Measurements from ENCODE around the gene MORC2. TPM values are rescaled to one million over a fixed set of nuclear protein-coding genes. Genes with fewer than 3 reads are reported as not detected.

MORC2 gene
- total and polyA plus RNA-seq, 2 of the 13 experiments (the other 11 are each of a cell fraction or from before 2014, with no cell fraction given) = 11.9 to 18.3 TPM

DNA sequence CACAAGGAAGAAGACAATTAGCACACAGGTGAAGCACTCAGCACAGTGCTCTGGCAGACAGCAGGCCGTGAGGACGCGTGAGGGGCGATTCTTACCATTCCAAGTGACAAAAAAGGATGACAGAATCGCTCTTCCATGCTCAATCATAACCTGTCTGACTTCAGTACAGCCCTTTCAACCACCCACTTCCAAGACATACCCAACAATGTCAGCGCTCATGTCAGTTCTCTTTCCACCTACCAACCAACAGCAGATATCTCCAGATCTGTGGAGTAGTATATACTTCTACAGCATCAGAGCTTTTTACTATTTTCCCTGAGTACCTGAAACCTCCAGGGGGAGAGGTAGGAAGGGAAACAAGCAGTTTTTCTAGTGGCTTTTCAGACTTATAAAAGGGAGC lies 40.2 kb downstream of the MORC2 start (continued):
- TF ChIP-seq ZNF513 (CRISPR knock-in tag; conservative IDR thresholded peaks at IDR 0.05) (no peak), ZNF441 (CRISPR knock-in tag; IDR thresholded peaks at IDR 0.05; ENCODE audit: borderline replicate concordance) (no peak), ZNF468 (CRISPR knock-in tag; IDR thresholded peaks at IDR 0.05) (no peak), TRAFD1 (CRISPR knock-in tag; IDR thresholded peaks at IDR 0.05; ENCODE audit: borderline replicate concordance) (no peak), TBP (CRISPR knock-in tag; IDR thresholded peaks at IDR 0.05) (no peak), ETS1 (CRISPR knock-in tag; IDR thresholded peaks at IDR 0.05) (no peak), TBX2 (CRISPR knock-in tag; IDR thresholded peaks at IDR 0.05; ENCODE audit: borderline replicate concordance) (no peak)

GRCh38 chr22:30927806-30928205 lies 40.8 kb downstream of the MORC2 start:
- Histone ChIP-seq H3K9ac (ENCODE audit: insufficient read depth, low read depth, low read length) (no peak overlapping the region), H3K4me3 (replicated peaks in 1 of 3; ENCODE audit: insufficient read depth in 1 of 3, low read depth in 2 of 3, low read length in 3 of 3) (no peak overlapping the region), H3K27me3 (ENCODE audit: control insufficient read depth in 1 of 2, insufficient read depth in 2 of 2, low read length in 2 of 2) (no peaks in the 10 kb centered on the region), H3K4me1 (ENCODE audit: insufficient read depth, low read length) (no peaks in the 10 kb centered on the region), H3K27ac (ENCODE audit: extremely low read length, insufficient read depth, low read length) (no peak overlapping the region), H3K4me2 (ENCODE audit: low read depth, low read length) (no peak overlapping the region), H3K9me3 (ENCODE audit: low read length) (no peaks in the 10 kb centered on the region), H4K20me1 (ENCODE audit: insufficient read depth, low read length) (no peaks in the 10 kb centered on the region; the same call in 1 of the 2 replicates), H2AFZ (ENCODE audit: low read length) (no peak overlapping the region), H3K79me2 (ENCODE audit: insufficient read depth, low read length) (no peaks in the 10 kb centered on the region), H3K36me3 (replicated peaks in 1 of 2; ENCODE audit: control insufficient read depth in 1 of 2, insufficient read depth in 2 of 2, low read length in 2 of 2) (peaks cover 38 to 78% of the 10 kb centered on the region in 2 experiments)
- DNase-seq (ENCODE audit: low spot score) = no peak
- BruUV-seq (replicated peaks) = no TSS peak
- POLR2A ChIA-PET = no interaction called here
- no peak for ATAC-seq
- 90% methylated on average over 2 of the region's 10 CpGs for WGBS (ENCODE audit: low lambda C conversion rate)
- no peak for FAIRE-seq
- intact Hi-C loops (cut with micrococcal nuclease; ENCODE audit: unreplicated experiment) = no loop called here
- in situ Hi-C loops (cut with HindIII; ENCODE audit: extremely low pct_ligation_motif_present, low pct_unique_long_range_greater_than_20kb) = no loop called here
- CTCF ChIA-PET (ENCODE audit: low intra/inter-chr PET ratio, low total read pairs) = no interaction called here
- TF ChIP-seq TGIF2 (CRISPR knock-in tag; IDR thresholded peaks at IDR 0.05) (no peak), RORA (CRISPR knock-in tag; IDR thresholded peaks at IDR 0.05) (no peak), HMGXB3 (CRISPR knock-in tag; IDR thresholded peaks at IDR 0.05; ENCODE audit: borderline replicate concordance) (no peak), ZNF572 (CRISPR knock-in tag; IDR thresholded peaks at IDR 0.05) (no peak)

Data from HepG2 (cell line).